LNCaP clone FGC (cell line): ENCODE data around the gene MYOZ3.

Source experiments
- DNase-seq: peaks from one replicate; pipeline ENCODE4 v3.0.0-alpha.2; 2011; ENCODE audit warnings: low read depth
- H3K4me3 ChIP-seq: 2 replicates; pipeline ENCODE4 v1.5.1; 2011; ENCODE audit warnings: mild to moderate bottlenecking, low read depth, low read length, control low read depth
- TF ChIP-seq, protein P1 (sequence below): IDR thresholded peaks from 2 replicates; pipeline ENCODE4 v1.5.1; 2012; ENCODE audit warnings: mild to moderate bottlenecking; ENCODE audit not compliant: control insufficient read depth, insufficient read depth; ENCODE audit errors: extremely low read depth

MYOZ3 gene

DNA sequence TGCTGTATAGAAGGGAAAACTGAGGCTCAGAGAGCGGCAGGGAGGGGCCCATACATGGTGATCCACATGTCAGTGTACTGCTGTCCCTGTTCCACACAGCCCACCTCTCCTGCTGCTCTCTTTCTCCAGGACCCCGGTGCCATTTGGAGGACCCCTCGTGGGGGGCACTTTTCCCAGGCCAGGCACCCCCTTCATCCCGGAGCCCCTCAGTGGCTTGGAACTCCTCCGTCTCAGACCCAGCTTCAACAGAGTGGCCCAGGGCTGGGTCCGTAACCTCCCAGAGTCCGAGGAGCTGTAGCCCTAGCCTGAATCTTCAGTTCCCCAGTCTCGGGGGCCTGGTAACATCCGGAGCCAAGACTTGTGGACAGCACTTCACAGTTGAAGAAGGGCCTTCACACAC, 15.5 kb downstream of the MYOZ3 start:
- TF ChIP-seq, protein P1, sequence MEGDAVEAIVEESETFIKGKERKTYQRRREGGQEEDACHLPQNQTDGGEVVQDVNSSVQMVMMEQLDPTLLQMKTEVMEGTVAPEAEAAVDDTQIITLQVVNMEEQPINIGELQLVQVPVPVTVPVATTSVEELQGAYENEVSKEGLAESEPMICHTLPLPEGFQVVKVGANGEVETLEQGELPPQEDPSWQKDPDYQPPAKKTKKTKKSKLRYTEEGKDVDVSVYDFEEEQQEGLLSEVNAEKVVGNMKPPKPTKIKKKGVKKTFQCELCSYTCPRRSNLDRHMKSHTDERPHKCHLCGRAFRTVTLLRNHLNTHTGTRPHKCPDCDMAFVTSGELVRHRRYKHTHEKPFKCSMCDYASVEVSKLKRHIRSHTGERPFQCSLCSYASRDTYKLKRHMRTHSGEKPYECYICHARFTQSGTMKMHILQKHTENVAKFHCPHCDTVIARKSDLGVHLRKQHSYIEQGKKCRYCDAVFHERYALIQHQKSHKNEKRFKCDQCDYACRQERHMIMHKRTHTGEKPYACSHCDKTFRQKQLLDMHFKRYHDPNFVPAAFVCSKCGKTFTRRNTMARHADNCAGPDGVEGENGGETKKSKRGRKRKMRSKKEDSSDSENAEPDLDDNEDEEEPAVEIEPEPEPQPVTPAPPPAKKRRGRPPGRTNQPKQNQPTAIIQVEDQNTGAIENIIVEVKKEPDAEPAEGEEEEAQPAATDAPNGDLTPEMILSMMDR, result no peak
- H3K4me3 ChIP-seq, result no peak overlapping the region
- DNase-seq, result no peak

DNA sequence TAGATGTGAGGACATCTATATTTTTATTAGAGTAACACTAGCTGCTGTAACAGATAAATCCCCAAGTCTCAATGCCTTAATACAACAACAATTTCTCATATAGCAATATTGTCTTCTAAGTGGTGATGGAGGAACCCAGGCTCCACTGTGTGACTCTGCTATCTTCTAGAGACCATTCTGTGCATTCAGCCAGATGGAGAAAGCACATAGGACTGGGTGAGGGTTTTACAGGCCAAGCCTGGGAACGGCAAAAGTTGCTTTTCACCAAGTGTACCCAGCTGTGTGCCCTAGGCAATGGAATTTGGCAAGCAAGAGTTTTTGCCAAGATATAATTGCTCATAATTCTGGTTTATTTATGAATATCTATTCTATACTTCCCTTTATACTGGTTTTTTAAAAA, 28.1 kb downstream of the MYOZ3 start:
- H3K4me3 ChIP-seq, result no peak overlapping the region
- TF ChIP-seq, protein P1, result no peak
- DNase-seq, result no peak

DNA sequence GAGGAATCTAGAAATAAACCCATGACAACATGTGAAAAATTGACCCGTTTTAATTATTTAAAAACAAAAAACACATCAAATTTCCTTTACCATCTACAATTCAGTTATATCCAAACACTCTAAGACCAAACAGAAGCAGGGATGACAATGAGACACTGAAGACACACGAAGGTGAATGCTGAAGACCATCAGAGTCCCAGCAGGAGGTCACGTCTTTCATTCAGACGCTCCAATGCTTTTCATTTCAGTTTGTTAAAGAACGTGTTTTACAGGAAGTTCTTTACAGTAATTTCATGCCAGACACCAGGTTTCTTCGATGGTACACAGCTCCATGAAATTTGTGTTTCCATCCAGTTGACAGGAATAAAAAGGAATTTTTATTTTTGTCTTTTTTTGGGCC, 29.7 kb downstream of the MYOZ3 start:
- no peak for DNase-seq
- TF ChIP-seq, protein P1, result no peak
- H3K4me3 ChIP-seq, result no peak overlapping the region

DNA sequence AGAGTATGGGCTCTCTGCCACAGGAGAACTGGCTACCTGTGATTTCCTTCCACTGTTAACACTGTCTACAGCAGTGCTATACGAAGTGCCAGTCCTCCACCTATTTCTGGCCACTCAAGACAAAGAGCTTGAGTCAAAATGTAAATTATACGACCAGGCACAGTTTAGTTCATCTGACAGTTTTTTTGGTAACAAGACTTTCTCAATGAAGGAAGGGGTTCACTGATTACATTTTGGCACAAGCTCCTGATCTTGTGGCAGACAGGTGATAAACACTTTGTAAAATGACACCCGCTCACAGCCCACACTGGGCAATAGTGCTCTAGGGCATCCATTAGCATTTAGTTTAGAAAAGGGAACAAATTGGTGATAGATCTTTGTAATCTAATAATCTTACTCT, 31.2 kb downstream of the MYOZ3 start:
- no peak overlapping the region for H3K4me3 ChIP-seq
- TF ChIP-seq, protein P1, result no peak
- no peak for DNase-seq

DNA sequence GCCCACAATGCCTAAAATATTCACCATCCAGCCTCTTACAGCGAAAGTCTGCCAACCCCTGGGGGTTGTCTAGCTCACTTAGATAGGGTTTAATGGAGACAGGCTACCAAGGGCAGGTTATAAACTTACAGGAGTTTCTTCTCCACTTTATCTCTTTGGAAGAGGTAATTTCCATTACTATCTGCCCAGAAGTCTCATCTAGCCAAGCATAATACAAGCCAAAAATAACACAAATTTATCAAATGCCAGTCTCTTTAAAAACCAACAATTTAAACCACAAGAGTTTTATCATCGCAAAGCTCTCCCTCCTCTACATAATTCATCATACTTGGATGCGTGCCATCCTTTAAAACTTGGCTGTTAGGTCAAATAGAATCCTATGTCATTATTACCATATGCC, 33.6 kb downstream of the MYOZ3 start:
- TF ChIP-seq, protein P1, result no peak

DNA sequence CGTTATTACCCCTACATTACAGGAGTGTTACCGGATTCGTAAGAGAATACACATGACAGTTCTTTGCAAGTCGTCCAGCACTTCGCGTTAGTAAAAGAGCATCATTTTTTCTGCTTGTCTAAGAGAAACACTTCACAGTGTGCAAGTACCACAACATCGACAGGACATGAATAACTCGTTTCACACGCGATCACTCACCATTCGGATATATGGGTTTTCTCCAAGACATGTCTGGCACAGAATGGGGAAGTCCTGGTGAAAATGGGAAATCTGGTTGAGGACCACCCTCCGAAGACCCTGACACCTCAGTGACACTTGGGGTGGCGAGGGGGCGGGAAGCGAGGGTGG, 39.2 kb downstream of the MYOZ3 start:
- H3K4me3 ChIP-seq, result peak overlapping the region; percentile 96
- no peak for DNase-seq
- TF ChIP-seq, protein P1, result no peak

More for the DNA sequence above, 33.6 kb downstream of the MYOZ3 start:
- no peak overlapping the region for H3K4me3 ChIP-seq
- no peak for DNase-seq

DNA sequence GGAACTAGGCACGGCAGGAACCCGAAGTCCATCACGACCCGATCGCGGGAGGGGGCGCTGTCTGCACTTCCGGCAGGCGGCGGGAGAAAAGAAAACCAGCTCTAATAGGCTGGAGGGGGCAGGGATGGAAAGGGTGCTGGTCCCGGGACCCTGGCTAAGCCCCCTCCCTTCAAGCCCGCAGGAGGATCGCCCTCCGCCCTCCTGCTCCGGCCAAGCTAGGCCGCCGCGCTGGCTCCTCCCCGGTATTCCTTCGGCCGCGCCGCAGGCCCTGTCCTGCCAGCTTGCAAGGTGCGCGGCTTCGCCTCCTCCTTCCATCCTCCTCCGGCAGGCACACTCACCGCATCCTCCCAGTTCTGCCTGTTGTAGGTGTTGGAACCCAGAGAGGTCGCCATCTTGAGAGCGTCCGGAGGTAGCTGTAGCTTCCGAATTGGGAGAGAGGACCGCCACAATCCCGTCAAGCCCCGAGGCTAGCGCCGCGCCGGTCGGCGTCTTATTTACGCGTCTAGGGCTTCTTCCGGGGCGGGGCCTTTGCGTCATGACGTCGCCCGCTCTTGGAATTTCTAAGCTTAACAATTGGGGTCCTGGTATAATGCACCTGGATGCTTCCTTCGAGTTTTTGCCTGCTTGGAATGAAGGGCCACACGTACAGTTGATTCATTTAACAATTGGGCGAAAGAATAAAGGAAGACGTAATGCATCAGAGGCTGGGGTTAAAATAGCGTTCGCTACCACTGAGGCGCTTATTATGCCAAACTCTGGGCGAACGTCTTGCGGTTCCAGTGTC, 39.7 kb downstream of the MYOZ3 start, which contains the start of gene RBM22:
TSS of gene RBM22 (minus strand) at position 469 of the 784 bp plus-strand sequence. CDS start at position 392, 77 bp downstream.
- DNase-seq, result peak; percentile 72
- TF ChIP-seq, protein P1, result peak; percentile 55
- peak within 1 kb of the TSS; percentile 96 for H3K4me3 ChIP-seq
